ENCODE data around the gene CNTNAP2.

GRCh38 chr7:147723536-147723935 is 1606.9 kb downstream of the CNTNAP2 start:
- TF ChIP-seq CTCF (conservative IDR thresholded peaks at IDR 0.05) (no peak), ZFX (IDR thresholded peaks at IDR 0.05) (no peak)

Measured in C4-2B (cell line).